Measurements from ENCODE around the gene VWA3A. TPM values are rescaled to one million over a fixed set of nuclear protein-coding genes. Genes with fewer than 3 reads are reported as not detected.

Gene VWA3A
- total RNA-seq, 1 donor from 2014 or later = 4.7 TPM

DNA sequence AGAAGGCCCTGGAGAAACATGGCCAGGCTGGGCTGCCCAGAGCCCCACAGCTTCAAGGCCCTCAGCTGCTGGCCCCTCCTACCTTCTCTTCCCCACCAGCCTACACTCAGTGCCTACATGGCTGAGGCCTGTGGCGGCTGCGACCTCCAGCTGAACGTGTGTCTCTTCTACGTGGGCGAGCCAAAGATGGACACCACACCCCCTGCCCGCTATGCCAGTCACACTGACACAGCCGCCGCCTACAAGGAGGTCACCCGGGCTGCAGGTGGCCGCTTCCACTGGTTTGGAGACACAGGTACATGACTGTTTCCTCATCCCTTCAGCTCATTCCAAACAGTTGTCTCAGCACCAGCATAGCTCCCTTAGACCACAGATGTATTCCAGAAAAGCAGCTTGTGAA, 40.5 kb downstream of the VWA3A start:
- Mint-ChIP-seq H3K4me3 (no peak overlapping the region), H3K36me3 (no peaks in the 10 kb centered on the region), H3K9me3 (peaks cover 7% of the 10 kb centered on the region), H3K27me3 (peaks cover 33% of the 10 kb centered on the region), H3K4me1 (ENCODE audit: unreplicated experiment) (no peaks in the 10 kb centered on the region), H3K27ac (no peak overlapping the region)
- no peak for DNase-seq (ENCODE audit: extremely low spot score, unreplicated experiment)
- TF ChIP-seq, protein P1, sequence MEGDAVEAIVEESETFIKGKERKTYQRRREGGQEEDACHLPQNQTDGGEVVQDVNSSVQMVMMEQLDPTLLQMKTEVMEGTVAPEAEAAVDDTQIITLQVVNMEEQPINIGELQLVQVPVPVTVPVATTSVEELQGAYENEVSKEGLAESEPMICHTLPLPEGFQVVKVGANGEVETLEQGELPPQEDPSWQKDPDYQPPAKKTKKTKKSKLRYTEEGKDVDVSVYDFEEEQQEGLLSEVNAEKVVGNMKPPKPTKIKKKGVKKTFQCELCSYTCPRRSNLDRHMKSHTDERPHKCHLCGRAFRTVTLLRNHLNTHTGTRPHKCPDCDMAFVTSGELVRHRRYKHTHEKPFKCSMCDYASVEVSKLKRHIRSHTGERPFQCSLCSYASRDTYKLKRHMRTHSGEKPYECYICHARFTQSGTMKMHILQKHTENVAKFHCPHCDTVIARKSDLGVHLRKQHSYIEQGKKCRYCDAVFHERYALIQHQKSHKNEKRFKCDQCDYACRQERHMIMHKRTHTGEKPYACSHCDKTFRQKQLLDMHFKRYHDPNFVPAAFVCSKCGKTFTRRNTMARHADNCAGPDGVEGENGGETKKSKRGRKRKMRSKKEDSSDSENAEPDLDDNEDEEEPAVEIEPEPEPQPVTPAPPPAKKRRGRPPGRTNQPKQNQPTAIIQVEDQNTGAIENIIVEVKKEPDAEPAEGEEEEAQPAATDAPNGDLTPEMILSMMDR (conservative IDR thresholded peaks at IDR 0.05) = no peak

DNA sequence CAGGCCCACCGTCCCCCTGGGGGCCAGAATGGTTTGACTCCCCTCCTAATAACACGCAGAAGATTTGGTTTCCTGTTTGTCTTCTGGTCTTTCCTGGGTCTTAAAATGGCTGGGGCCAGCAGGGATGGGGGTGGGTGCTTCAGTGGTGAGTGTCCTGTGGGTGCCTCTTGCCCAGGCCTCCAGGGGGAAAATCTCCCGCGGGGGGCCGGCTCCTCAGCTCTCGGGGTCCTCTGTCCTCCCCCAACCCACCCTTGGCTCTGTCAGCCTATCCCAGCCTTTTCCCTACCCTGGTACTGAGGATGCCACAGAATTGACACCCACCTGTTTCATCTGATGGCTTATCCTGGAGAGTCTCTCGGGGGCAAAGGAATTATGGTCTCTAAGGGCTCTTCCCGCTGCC, 46.1 kb downstream of the VWA3A start:
- no peak overlapping the region for H3K27ac Mint-ChIP-seq
- H3K4me3 Mint-ChIP-seq = no peak overlapping the region
- DNase-seq (ENCODE audit: extremely low spot score, unreplicated experiment) = no peak
- TF ChIP-seq, protein P1 (conservative IDR thresholded peaks at IDR 0.05) = no peak
- H3K36me3 Mint-ChIP-seq = no peaks in the 10 kb centered on the region
- H3K9me3 Mint-ChIP-seq = no peaks in the 10 kb centered on the region
- peaks cover 24% of the 10 kb centered on the region for H3K27me3 Mint-ChIP-seq
- H3K4me1 Mint-ChIP-seq (ENCODE audit: unreplicated experiment) = no peaks in the 10 kb centered on the region

DNA sequence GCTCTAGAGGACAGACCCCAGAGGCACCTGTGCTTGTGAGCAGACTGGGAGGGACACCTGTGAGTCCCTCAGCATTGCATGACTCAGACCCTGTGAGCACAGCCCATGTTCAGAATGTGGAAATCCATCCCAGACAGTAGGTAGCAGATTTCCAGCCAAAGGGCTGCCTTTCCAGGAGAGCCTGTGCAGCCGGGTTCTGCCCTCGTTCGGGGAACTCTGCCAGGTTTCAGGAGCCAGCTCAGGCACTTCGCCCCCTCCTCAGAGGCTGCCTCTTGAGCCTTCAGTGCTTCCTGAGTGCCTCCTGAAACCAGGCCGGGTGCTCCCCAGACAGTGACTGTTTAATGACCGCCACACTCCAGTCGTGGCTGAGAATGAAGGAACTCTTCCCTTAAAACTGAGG, 46.7 kb downstream of the VWA3A start:
- Mint-ChIP-seq H3K27ac (no peak overlapping the region), H3K4me3 (no peak overlapping the region), H3K27me3 (peaks cover 24% of the 10 kb centered on the region), H3K9me3 (no peaks in the 10 kb centered on the region), H3K4me1 (ENCODE audit: unreplicated experiment) (no peaks in the 10 kb centered on the region), H3K36me3 (no peaks in the 10 kb centered on the region)
- TF ChIP-seq, protein P1 (conservative IDR thresholded peaks at IDR 0.05) = no peak
- no peak for DNase-seq (ENCODE audit: extremely low spot score, unreplicated experiment)

DNA sequence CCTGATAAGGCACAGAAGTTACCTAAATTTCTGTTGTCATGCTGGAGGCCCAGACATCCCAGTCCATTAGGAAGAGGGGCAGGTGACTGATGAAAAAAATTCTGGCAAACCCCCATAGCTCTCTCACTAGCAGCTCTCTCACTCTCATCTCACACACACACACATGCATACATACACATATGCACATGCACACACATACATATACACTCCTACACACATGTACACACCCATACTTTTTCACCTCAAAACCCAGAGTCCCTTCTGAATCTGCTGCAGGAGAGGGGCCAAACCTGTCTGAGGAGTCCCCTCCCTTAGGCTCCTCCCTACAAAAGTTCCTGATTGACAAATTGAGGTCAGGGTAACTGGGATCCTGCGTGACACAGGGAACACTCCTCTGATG, 47.4 kb downstream of the VWA3A start:
- TF ChIP-seq, protein P1 (conservative IDR thresholded peaks at IDR 0.05) = no peak
- Mint-ChIP-seq H3K27me3 (peaks cover 26% of the 10 kb centered on the region), H3K4me3 (no peak overlapping the region), H3K27ac (no peak overlapping the region), H3K9me3 (no peaks in the 10 kb centered on the region), H3K4me1 (ENCODE audit: unreplicated experiment) (no peaks in the 10 kb centered on the region), H3K36me3 (no peaks in the 10 kb centered on the region)
- DNase-seq (ENCODE audit: extremely low spot score, unreplicated experiment) = no peak

DNA sequence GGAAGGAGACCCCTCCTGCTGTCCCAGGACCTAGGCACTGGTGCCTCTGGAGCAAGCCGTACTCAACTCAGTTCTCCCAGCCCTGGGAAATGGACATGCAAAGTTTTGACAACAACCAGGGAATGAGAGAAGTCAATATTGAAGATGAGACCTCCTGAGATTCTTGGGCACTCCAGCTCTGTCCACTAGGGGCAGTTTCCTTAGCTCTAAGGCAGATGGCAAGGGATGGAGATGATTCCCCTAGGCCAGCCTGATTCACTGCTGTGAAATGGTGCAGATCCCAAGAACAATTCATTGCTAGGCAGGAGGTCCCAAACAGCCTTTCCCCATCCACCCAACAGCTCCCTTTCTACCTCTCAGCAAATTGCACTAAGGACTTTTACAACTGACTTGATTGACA, 49.4 kb downstream of the VWA3A start:
- TF ChIP-seq, protein P1 (conservative IDR thresholded peaks at IDR 0.05) = peak; percentile 63
- H3K27ac Mint-ChIP-seq = no peak overlapping the region
- DNase-seq (ENCODE audit: extremely low spot score, unreplicated experiment) = no peak
- no peak overlapping the region for H3K4me3 Mint-ChIP-seq
- peaks cover 23% of the 10 kb centered on the region for H3K27me3 Mint-ChIP-seq
- H3K9me3 Mint-ChIP-seq = no peaks in the 10 kb centered on the region
- H3K36me3 Mint-ChIP-seq = no peaks in the 10 kb centered on the region
- no peaks in the 10 kb centered on the region for H3K4me1 Mint-ChIP-seq (ENCODE audit: unreplicated experiment)

DNA sequence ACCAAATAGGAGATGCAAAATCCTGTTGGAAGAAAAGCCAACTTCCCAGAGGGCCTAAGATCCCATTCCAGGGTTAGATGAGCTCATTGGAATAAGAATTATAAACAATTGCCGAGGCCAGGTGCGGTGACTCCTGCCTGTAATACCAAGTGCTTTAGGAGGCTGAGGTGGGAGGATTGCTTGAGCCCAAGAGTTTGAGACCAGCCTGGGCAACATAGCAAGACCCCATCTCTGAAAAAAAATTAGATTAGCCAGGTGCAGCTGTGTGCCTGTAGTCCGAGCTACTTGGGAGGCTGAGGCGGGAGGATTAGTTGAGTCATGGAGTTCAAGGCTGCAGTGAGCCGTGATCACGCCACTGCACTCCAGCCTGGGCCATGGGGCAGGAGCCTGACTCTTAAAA, 52.2 kb downstream of the VWA3A start:
- Mint-ChIP-seq H3K36me3 (no peaks in the 10 kb centered on the region), H3K9me3 (no peaks in the 10 kb centered on the region), H3K27me3 (peaks cover 23% of the 10 kb centered on the region), H3K4me3 (no peak overlapping the region), H3K27ac (no peak overlapping the region), H3K4me1 (ENCODE audit: unreplicated experiment) (no peaks in the 10 kb centered on the region)
- DNase-seq (ENCODE audit: extremely low spot score, unreplicated experiment) = no peak
- TF ChIP-seq, protein P1 (conservative IDR thresholded peaks at IDR 0.05) = no peak
